Calu3 (cell line): ENCODE measurements around the gene SH3RF1. TPM values are rescaled to one million over a fixed set of nuclear protein-coding genes. Genes with fewer than 3 reads are reported as not detected.

Experiments used
- BruUV-seq: library from RNA; stranded (reverse); fragments of 400-500 nt; replicated peaks from 2 replicates; lab custom pipeline; 2021; lab: Mats Ljungman, UMichigan
- CTCF ChIA-PET: fragments of 300-600 bp; sonication (Branson Sonifier 250); formaldehyde crosslinking; loops from one replicate; lab custom pipeline; 2022; ENCODE audit warnings: antibody characterized with exemption; lab: Charles Lee
- DNase-seq: peaks from one replicate; pipeline ENCODE4 v3.0.0; 2022
- H3K27ac Mint-ChIP-seq: one replicate; pipeline ENCODE4 v1.8.0; 2022; ENCODE audit warnings: mixed read lengths; ENCODE audit not compliant: unreplicated experiment
- H3K27me3 Mint-ChIP-seq: one replicate; pipeline ENCODE4 v1.8.0; 2022; ENCODE audit warnings: mixed read lengths; ENCODE audit not compliant: unreplicated experiment
- H3K36me3 Mint-ChIP-seq: one replicate; pipeline ENCODE4 v1.8.0; 2022; ENCODE audit warnings: mild to moderate bottlenecking, moderate library complexity, mixed read lengths; ENCODE audit not compliant: insufficient read depth, unreplicated experiment
- H3K4me1 Mint-ChIP-seq: one replicate; pipeline ENCODE4 v1.8.0; 2022; ENCODE audit warnings: mild to moderate bottlenecking, low read depth, mixed read lengths; ENCODE audit not compliant: unreplicated experiment
- H3K4me3 Mint-ChIP-seq: one replicate; pipeline ENCODE4 v1.8.0; 2022; ENCODE audit warnings: mild to moderate bottlenecking, low read depth, moderate library complexity, mixed read lengths; ENCODE audit not compliant: unreplicated experiment
- H3K9me3 Mint-ChIP-seq: one replicate; pipeline ENCODE4 v1.8.0; 2022; ENCODE audit warnings: low read depth, mixed read lengths; ENCODE audit not compliant: unreplicated experiment
- CTCF ChIP-seq: fragments of 200-600 bp; IDR thresholded peaks from one replicate; pipeline ENCODE4 v1.8.0; 2022; ENCODE audit warnings: antibody characterized with exemption; ENCODE audit not compliant: unreplicated experiment
- intact Hi-C: fragments of 100-400 bp; cut with micrococcal nuclease; formaldehyde crosslinking; loops from one replicate; pipeline ENCODE4 v1.10.0; 2022; ENCODE audit not compliant: unreplicated experiment
- total RNA-seq: library from RNA; stranded (reverse); gene quantifications from 2 replicates; pipeline ENCODE4 v1.2.3, GENCODE V29; 2022

SH3RF1 gene
- total RNA-seq, 1 experiment from 2014 or later: 70.1 TPM

GRCh38 chr4:169236873-169237626, 33.7 kb downstream of the SH3RF1 start:
- Mint-ChIP-seq H3K27me3 (no peaks in the 10 kb centered on the region), H3K36me3 (peaks cover 42% of the 10 kb centered on the region), H3K9me3 (no peaks in the 10 kb centered on the region), H3K4me3 (no peak overlapping the region), H3K27ac (peak overlapping the region; percentile 63), H3K4me1 (peaks cover 55% of the 10 kb centered on the region)
- intact Hi-C loops: no loop called here
- CTCF ChIA-PET: no interaction called here
- no peak for DNase-seq
- no peak for TF ChIP-seq CTCF
- no TSS peak for BruUV-seq

GRCh38 chr4:169236078-169236477, 34.7 kb downstream of the SH3RF1 start:
- H3K27me3 Mint-ChIP-seq: no peaks in the 10 kb centered on the region
- no TSS peak for BruUV-seq
- H3K27ac Mint-ChIP-seq: peak overlapping the region; percentile 50
- CTCF ChIA-PET: no interaction called here
- intact Hi-C loops: no loop called here
- peak overlapping the region; percentile 26 for H3K4me3 Mint-ChIP-seq
- TF ChIP-seq CTCF: no peak
- DNase-seq: no peak
- H3K9me3 Mint-ChIP-seq: no peaks in the 10 kb centered on the region
- peaks cover 64% of the 10 kb centered on the region for H3K4me1 Mint-ChIP-seq
- H3K36me3 Mint-ChIP-seq: peaks cover 47% of the 10 kb centered on the region

- no peaks in the 10 kb centered on the region for H3K27me3 Mint-ChIP-seq
- TF ChIP-seq CTCF: no peak
- intact Hi-C loops: no loop called here
- peaks cover 49% of the 10 kb centered on the region for H3K36me3 Mint-ChIP-seq
- no peak for DNase-seq
- no peaks in the 10 kb centered on the region for H3K9me3 Mint-ChIP-seq
- peak overlapping the region; percentile 52 for H3K27ac Mint-ChIP-seq
- no peak overlapping the region for H3K4me3 Mint-ChIP-seq
- H3K4me1 Mint-ChIP-seq: peaks cover 64% of the 10 kb centered on the region
- BruUV-seq: no TSS peak
- CTCF ChIA-PET: no interaction called here
Observed at GRCh38 chr4:169234137-169234855, 36.5 kb downstream of the SH3RF1 start.

GRCh38 chr4:169233691-169234090, 37.1 kb downstream of the SH3RF1 start:
- Mint-ChIP-seq H3K27me3 (no peaks in the 10 kb centered on the region), H3K4me1 (peaks cover 61% of the 10 kb centered on the region), H3K36me3 (peaks cover 44% of the 10 kb centered on the region), H3K9me3 (no peaks in the 10 kb centered on the region), H3K27ac (peak overlapping the region; percentile 52), H3K4me3 (no peak overlapping the region)
- intact Hi-C loops: no loop called here
- no peak for TF ChIP-seq CTCF
- no peak for DNase-seq
- BruUV-seq: no TSS peak
- CTCF ChIA-PET: no interaction called here
